ENCODE measurements around the gene RAB4B. TPM values are rescaled to one million over a fixed set of nuclear protein-coding genes. Genes with fewer than 3 reads are reported as not detected.

Gene RAB4B
- total and polyA plus RNA-seq, 12 donors = 11.0 to 62.5 (median 14.5) TPM

GRCh38 chr19:40756502-40757110 lies 21.4 kb upstream of the RAB4B start:
- no peak for ATAC-seq
- H3K36me3 ChIP-seq = peaks cover 0 to 73% (median 41%) of the 10 kb centered on the region in 9 donors
- peaks cover 2 to 61% (median 48%) of the 10 kb centered on the region in 9 donors for H3K4me1 ChIP-seq

GRCh38 chr19:40758491-40758890 lies 19.6 kb upstream of the RAB4B start:
- no peaks in the 10 kb centered on the region for H3K27me3 ChIP-seq
- 95 to 97% methylated on average over 3 of the region's 3 CpGs for WGBS, 2 donors
- peaks cover 0 to 45% (median 33%) of the 10 kb centered on the region in 9 donors for H3K4me1 ChIP-seq
- no peak for TF ChIP-seq CTCF (IDR thresholded peaks at IDR 0.05)
- no peaks in the 10 kb centered on the region for H3K9me3 ChIP-seq
- H3K4me3 ChIP-seq = no peak overlapping the region
- no peak overlapping the region for H3K27ac ChIP-seq
- DNase-seq (no peak), ATAC-seq (no peak)
- peaks cover 0 to 92% (median 59%) of the 10 kb centered on the region in 9 donors for H3K36me3 ChIP-seq
- intact Hi-C loops (cut with DNase I) = no loop called here

More at GRCh38 chr19:40756502-40757110, 21.4 kb upstream of the RAB4B start:
- intact Hi-C loops (cut with DNase I) = no loop called here
- TF ChIP-seq CTCF (IDR thresholded peaks at IDR 0.05) = no peak
- H3K27me3 ChIP-seq = no peaks in the 10 kb centered on the region
- no peak overlapping the region for H3K4me3 ChIP-seq
- WGBS, 2 donors = 79 to 89% methylated on average over 11 of the region's 11 CpGs
- no peak for DNase-seq
- H3K9me3 ChIP-seq = no peaks in the 10 kb centered on the region
- H3K27ac ChIP-seq = peak overlapping the region in 1 of 10 donors; percentile 16

- no peak for DNase-seq
- no peak overlapping the region for H3K27ac ChIP-seq
- no peak overlapping the region for H3K4me3 ChIP-seq
- H3K9me3 ChIP-seq = no peaks in the 10 kb centered on the region
- no peak for TF ChIP-seq CTCF (IDR thresholded peaks at IDR 0.05)
- H3K27me3 ChIP-seq = no peaks in the 10 kb centered on the region
- peaks cover 0 to 36% (median 26%) of the 10 kb centered on the region in 9 donors for H3K4me1 ChIP-seq
- H3K36me3 ChIP-seq = peaks cover 0 to 98% (median 67%) of the 10 kb centered on the region in 9 donors
- intact Hi-C loops (cut with DNase I) = no loop called here
- no peak for ATAC-seq
- WGBS, 2 donors = 94% methylated on average over 13 of the region's 13 CpGs
These were observed 18.7 kb upstream of the RAB4B start for GRCh38 chr19:40759352-40759751.

GRCh38 chr19:40762754-40763470 lies 15.1 kb upstream of the RAB4B start:
- peaks cover 0 to 95% (median 87%) of the 10 kb centered on the region in 9 donors for H3K36me3 ChIP-seq
- H3K27me3 ChIP-seq = no peaks in the 10 kb centered on the region
- intact Hi-C loops (cut with DNase I) = no loop called here
- no peak overlapping the region for H3K27ac ChIP-seq
- peaks cover 0 to 15% (median 7%) of the 10 kb centered on the region in 9 donors for H3K4me1 ChIP-seq
- DNase-seq = no peak
- no peaks in the 10 kb centered on the region for H3K9me3 ChIP-seq
- TF ChIP-seq CTCF (IDR thresholded peaks at IDR 0.05) = no peak
- ATAC-seq = no peak
- 92 to 93% methylated on average over 17 of the region's 17 CpGs for whole genome bisulfite sequencing, 2 donors
- H3K4me3 ChIP-seq = no peak overlapping the region

Data from heart right ventricle (tissue), 16 donors.